K562 (cell line): ENCODE measurements around the gene RNU5D-1. TPM values are rescaled to one million over a fixed set of nuclear protein-coding genes. Genes with fewer than 3 reads are reported as not detected.

Experiments used
- BCLAF1 ChIP-seq, 2 experiments: fragments of 450-650 bp in 1 of 2; IDR thresholded peaks; 2 replicates each; pipeline ENCODE4 v1.6.1; 2011 to 2017; ENCODE audit warnings: low read depth in 2 of 2, antibody characterized with exemption in 1 of 2, borderline replicate concordance in 1 of 2, low read length in 1 of 2, mild to moderate bottlenecking in 1 of 2, mixed read lengths in 1 of 2; ENCODE audit not compliant: control insufficient read depth in 1 of 2
- CTBP1 ChIP-seq: fragments of 450-650 bp; IDR thresholded peaks from 2 replicates; pipeline ENCODE4 v1.6.1; 2016; ENCODE audit warnings: borderline replicate concordance
- ELF2 ChIP-seq: fragments of 250-450 bp; sonication (Bioruptor Pico); IDR thresholded peaks from 2 replicates; pipeline ENCODE4 v1.5.0; 2021; ENCODE audit warnings: mild to moderate bottlenecking
- ELF4 ChIP-seq: fragments of 450-650 bp; formaldehyde crosslinking; IDR thresholded peaks from 2 replicates; pipeline ENCODE4 v1.4.0; 2022; ENCODE audit warnings: missing genetic modification characterization
- KDM5B ChIP-seq: fragments of 200-600 bp; sonication (generic); IDR thresholded peaks from 2 replicates; pipeline ENCODE4 v1.6.1; 2012; ENCODE audit warnings: low read depth, mild to moderate bottlenecking, moderate library complexity, low read length, control low read depth, inconsistent platforms; ENCODE audit not compliant: insufficient replicate concordance
- MAFK ChIP-seq: IDR thresholded peaks from 2 replicates; pipeline ENCODE4 v1.6.1; 2011; ENCODE audit warnings: low read length, improper control_type of control experiment
- MBD2 ChIP-seq: sonication (generic); IDR thresholded peaks from 2 replicates; pipeline ENCODE4 v1.6.1; 2016; ENCODE audit warnings: low read depth, borderline replicate concordance
- NFE2L1 ChIP-seq: fragments of 450-650 bp; IDR thresholded peaks from 2 replicates; pipeline ENCODE4 v1.6.1; 2016; ENCODE audit warnings: missing genetic modification characterization, low read depth, mild to moderate bottlenecking, missing compliant biosample characterization, moderate library complexity, borderline replicate concordance
- NUFIP1 ChIP-seq: fragments of 450-650 bp; IDR thresholded peaks from 2 replicates; pipeline ENCODE4 v1.6.1; 2018; ENCODE audit not compliant: partially characterized antibody
- OTX1 ChIP-seq: fragments of 450-650 bp; formaldehyde crosslinking; IDR thresholded peaks from 2 replicates; pipeline ENCODE4 v1.4.0; 2022; ENCODE audit warnings: mild to moderate bottlenecking
- POU5F1 ChIP-seq: fragments of 150-350 bp; IDR thresholded peaks from 2 replicates; pipeline ENCODE4 v1.6.1; 2014; ENCODE audit warnings: borderline replicate concordance, low read length, low read depth, mild to moderate bottlenecking; ENCODE audit not compliant: partially characterized antibody
- SPI1 ChIP-seq: IDR thresholded peaks from 2 replicates; pipeline ENCODE4 v1.6.1; 2011; ENCODE audit warnings: low read depth, low read length, control low read depth, borderline replicate concordance
- SRSF7 ChIP-seq: fragments of 200-400 bp; formaldehyde crosslinking; optimal IDR thresholded peaks from 2 replicates; pipeline ENCODE3; 2017; ENCODE audit warnings: mild to moderate bottlenecking, low read depth, low read length
- TAF1 ChIP-seq: IDR thresholded peaks from 2 replicates; pipeline ENCODE4 v1.6.1; 2011; ENCODE audit warnings: mild to moderate bottlenecking, low read length, moderate library complexity; ENCODE audit not compliant: insufficient read depth, control insufficient read depth, severe bottlenecking; ENCODE audit errors: extremely low read depth
- TAF9B ChIP-seq: fragments of 450-650 bp; IDR thresholded peaks from 2 replicates; pipeline ENCODE4 v1.6.1; 2018; ENCODE audit warnings: mild to moderate bottlenecking; ENCODE audit not compliant: partially characterized antibody
- ZNF197 ChIP-seq: fragments of 200-800 bp; sonication (Bioruptor generic); IDR thresholded peaks from 2 replicates; pipeline ENCODE4 v1.6.1; 2016; ENCODE audit warnings: low read depth, missing genetic modification characterization, missing compliant biosample characterization
- ZNF696 ChIP-seq: fragments of 250-450 bp; sonication (Bioruptor Pico); conservative IDR thresholded peaks from 2 replicates; pipeline ENCODE4 v1.4.0; 2020; ENCODE audit warnings: mild to moderate bottlenecking, moderate library complexity
- polyA plus RNA-seq, 8 experiments: library from polyadenylated mRNA; depleted of rRNA in 4 of 8; stranded (reverse) in 5 of 8; unstranded in 3 of 8; fragments of >200 nt; fragmentation: Nextera tagmentation in 2 of 8; fragmentation: Illumina TruSeq in 1 of 8; extraction: Ambion mirVana in 2 of 8; extraction: Trizol in 1 of 8; gene quantifications; 2 replicates each; pipeline versions ENCODE4 v1.2.1 to v1.2.3, GENCODE V29; 2011 to 2014; ENCODE audit warnings: inconsistent platforms in 1 of 8, missing spikeins in 1 of 8
- total RNA-seq, 7 experiments: library from RNA; depleted of rRNA in 6 of 7; stranded (reverse); fragments of >200 nt in 6 of 7; fragmentation: Illumina TruSeq in 2 of 7; extraction: Trizol in 2 of 7; gene quantifications; 2 replicates each; pipeline versions ENCODE4 v1.2.1 to v1.2.3, GENCODE V29; 2011 to 2021; ENCODE audit warnings: low replicate concordance in 1 of 7
- TF ChIP-seq, protein P1 (sequence below), 2 experiments: fragments of 250-450 bp in 1 of 2; fragments of 450-650 bp in 1 of 2; sonication (Bioruptor Pico) in 1 of 2; IDR thresholded peaks; 2 replicates each; pipeline versions ENCODE4 v1.6.1 to v1.8.0; 2016 to 2021; ENCODE audit warnings: mild to moderate bottlenecking in 2 of 2, moderate library complexity in 2 of 2, missing compliant biosample characterization in 1 of 2, missing genetic modification characterization in 1 of 2
- TF ChIP-seq, protein P2 (sequence below): fragments of 450-650 bp; IDR thresholded peaks from 2 replicates; pipeline ENCODE4 v1.6.1; 2016; ENCODE audit warnings: antibody characterized with exemption
- TF ChIP-seq, protein P3 (sequence below): fragments of 250-450 bp; sonication (Bioruptor Pico); IDR thresholded peaks from 2 replicates; pipeline ENCODE4 v1.6.1; 2021; ENCODE audit warnings: mild to moderate bottlenecking

Gene RNU5D-1
- total and polyA plus RNA-seq, 9 of the 15 experiments (the other 6 are each of a cell fraction or from before 2014, with no cell fraction given), result under 0.01 TPM; not detected in 8

DNA sequence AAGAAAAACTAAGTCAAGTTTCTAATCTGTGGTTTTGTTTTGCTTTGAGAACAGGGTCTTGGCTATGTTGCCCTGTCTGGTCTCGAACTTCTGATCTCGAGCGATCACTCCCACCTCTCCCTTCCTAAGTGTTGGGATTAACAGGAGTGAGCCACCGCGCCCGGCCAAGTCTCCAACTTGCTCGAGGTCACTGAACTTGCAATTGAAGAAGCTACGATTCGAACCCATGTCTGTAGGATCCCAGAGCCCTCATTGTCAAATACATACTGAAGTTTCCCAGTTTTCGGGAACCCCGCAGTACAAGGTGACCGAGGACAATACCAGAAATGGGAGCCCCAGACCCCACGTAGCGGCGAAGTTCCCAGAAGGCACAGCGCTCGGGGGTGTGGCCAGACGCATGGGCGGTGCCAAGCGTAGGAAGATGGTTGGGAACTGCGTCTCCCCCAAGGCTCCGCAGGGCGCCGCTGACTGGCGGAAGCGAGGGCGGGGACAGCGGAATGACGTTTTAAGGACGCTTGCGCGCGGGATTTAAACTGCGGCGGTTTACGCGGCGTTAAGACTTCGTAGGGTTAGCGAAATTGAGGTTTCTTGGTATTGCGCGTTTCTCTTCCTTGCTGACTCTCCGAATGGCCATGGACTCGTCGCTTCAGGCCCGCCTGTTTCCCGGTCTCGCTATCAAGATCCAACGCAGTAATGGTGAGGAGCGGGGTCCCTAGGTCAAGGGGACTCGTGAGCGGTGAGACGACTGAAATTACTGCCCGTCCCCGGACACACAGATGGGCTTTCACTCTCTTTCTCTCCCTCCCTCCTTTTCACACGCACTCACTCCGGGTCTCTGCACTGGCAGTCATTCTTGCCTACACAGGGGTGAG is 8.6 kb upstream of the RNU5D-1 start, which contains the start of gene KIF2C (continued):
- peak; percentile 90 for TF ChIP-seq TAF1
- no peak for TF ChIP-seq SRSF7
- peak in 1 of 2 experiments; percentile 63; a peak in 1 of 4 replicates for TF ChIP-seq BCLAF1 (IDR thresholded peaks at IDR 0.05; ENCODE audit: borderline replicate concordance in 1 of 2, control insufficient read depth in 1 of 2, low read depth in 2 of 2, low read length in 1 of 2)
- peak; percentile 89 for TF ChIP-seq TAF9B
- TF ChIP-seq MBD2, result peak; percentile 89; the same call in 1 of the 2 replicates
- TF ChIP-seq NFE2L1 (tag), result no peak
- TF ChIP-seq ELF2, result 0 out of 2 replicates have a peak, but pooled peaks have one; percentile 4
- TF ChIP-seq, protein P1, sequence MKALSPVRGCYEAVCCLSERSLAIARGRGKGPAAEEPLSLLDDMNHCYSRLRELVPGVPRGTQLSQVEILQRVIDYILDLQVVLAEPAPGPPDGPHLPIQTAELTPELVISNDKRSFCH (CRISPR knock-in tag; IDR thresholded peaks at IDR 0.05), result no peak
- TF ChIP-seq, protein P1 (tag; IDR thresholded peaks at IDR 0.05), result no peak
- peak; percentile 51; the same call in 1 of the 2 replicates for TF ChIP-seq CTBP1
- TF ChIP-seq ZNF197 (CRISPR knock-in tag), result no peak
- TF ChIP-seq ZNF696 (CRISPR knock-in tag), result no peak
- TF ChIP-seq OTX1 (CRISPR knock-in tag), result 0 out of 2 replicates have a peak, but pooled peaks have one; percentile 60
- TF ChIP-seq KDM5B, result peak; percentile 92
- TF ChIP-seq, protein P2, sequence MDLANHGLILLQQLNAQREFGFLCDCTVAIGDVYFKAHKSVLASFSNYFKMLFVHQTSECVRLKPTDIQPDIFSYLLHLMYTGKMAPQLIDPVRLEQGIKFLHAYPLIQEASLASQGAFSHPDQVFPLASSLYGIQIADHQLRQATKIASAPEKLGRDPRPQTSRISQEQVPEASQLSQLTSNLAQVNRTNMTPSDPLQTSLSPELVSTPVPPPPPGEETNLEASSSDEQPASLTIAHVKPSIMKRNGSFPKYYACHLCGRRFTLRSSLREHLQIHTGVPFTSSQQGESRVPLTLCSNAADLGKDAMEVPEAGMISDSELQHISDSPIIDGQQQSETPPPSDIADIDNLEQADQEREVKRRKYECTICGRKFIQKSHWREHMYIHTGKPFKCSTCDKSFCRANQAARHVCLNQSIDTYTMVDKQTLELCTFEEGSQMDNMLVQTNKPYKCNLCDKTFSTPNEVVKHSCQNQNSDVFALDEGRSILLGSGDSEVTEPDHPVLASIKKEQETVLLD, result peak; percentile 98
- no peak for TF ChIP-seq POU5F1
- peak; percentile 64; the same call in 1 of the 2 replicates for TF ChIP-seq SPI1
- TF ChIP-seq, protein P3, sequence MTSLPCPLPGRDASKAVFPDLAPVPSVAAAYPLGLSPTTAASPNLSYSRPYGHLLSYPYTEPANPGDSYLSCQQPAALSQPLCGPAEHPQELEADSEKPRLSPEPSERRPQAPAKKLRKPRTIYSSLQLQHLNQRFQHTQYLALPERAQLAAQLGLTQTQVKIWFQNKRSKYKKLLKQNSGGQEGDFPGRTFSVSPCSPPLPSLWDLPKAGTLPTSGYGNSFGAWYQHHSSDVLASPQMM (CRISPR knock-in tag), result no peak
- peak; percentile 77 for TF ChIP-seq NUFIP1
- no peak for TF ChIP-seq MAFK
- TF ChIP-seq ELF4 (CRISPR knock-in tag), result peak; percentile 7; the same call in 1 of the 2 replicates
